ENCODE data around the gene PCBP3. TPM values are rescaled to one million over a fixed set of nuclear protein-coding genes. Genes with fewer than 3 reads are reported as not detected.
A peak's percentile ranks its signal among the peaks of the same experiment; 100 is the strongest.

PCBP3 gene
- total RNA-seq, result 1 to 10 TPM in 2 of 4 donors, under 1 TPM in 1, not detected in 1; 0.47 to 5.3 (median 1.0) TPM

DNA sequence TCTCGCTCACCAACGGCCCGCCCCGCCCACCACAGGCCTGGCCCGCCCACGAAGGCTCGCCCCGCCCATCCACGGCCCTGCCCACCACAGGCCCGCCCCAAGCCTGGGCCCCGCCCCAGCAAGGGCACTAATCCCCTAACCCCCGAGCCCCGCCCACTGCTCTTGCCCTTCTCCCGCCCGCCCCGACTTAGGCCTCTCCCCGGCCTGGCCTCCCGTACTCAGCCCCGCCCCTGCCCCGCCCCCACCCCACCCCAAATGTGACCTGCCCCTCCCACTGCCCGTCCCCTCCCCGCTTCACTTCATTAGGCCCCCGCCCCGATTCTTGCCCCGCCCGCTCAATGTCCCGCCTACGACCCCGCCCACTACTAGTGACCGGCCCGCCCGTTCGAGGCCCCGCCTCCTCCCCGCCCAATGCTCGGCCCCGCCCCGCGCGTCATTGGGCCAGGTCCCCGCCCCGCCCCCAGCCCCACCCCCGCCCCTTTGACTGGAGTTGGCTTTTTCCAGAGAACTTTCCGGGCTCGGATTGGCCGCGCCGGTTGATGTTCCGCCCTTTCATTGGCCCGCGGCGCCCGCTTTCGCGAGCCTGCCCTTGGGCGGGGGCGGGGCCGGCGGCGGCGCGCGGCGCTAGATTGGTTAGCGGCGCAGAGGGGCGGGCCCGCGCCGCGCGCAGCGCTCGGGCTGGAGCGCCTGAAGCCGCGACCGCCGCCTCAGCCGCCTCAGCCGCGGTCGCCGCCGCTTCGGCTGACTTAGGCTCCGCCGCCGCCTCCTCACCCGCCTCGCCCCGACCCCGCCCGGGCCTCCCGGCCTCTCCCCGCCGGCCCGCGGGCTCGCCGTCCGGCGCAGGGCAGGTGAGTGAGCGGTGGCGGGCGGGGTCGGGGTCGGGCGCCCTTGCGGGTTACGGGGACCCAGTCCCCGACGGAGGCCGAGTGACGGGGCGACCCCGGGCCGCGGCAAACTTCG, at the start of gene PCBP3:
TSS of gene PCBP3 (plus strand) at position 705 of the 960 bp plus-strand sequence. CDS start 206,361 bp downstream, outside the sequence.
- H3K4me1 ChIP-seq, result peaks cover 0 to 45% (median 21%) of the 10 kb centered on the region in 3 donors
- TF ChIP-seq, protein P1, sequence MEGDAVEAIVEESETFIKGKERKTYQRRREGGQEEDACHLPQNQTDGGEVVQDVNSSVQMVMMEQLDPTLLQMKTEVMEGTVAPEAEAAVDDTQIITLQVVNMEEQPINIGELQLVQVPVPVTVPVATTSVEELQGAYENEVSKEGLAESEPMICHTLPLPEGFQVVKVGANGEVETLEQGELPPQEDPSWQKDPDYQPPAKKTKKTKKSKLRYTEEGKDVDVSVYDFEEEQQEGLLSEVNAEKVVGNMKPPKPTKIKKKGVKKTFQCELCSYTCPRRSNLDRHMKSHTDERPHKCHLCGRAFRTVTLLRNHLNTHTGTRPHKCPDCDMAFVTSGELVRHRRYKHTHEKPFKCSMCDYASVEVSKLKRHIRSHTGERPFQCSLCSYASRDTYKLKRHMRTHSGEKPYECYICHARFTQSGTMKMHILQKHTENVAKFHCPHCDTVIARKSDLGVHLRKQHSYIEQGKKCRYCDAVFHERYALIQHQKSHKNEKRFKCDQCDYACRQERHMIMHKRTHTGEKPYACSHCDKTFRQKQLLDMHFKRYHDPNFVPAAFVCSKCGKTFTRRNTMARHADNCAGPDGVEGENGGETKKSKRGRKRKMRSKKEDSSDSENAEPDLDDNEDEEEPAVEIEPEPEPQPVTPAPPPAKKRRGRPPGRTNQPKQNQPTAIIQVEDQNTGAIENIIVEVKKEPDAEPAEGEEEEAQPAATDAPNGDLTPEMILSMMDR (IDR thresholded peaks at IDR 0.05), result no peak
- TF ChIP-seq POLR2A (IDR thresholded peaks at IDR 0.05), result peak in 2 of 4 donors; percentile 43 to 64
- H3K27ac ChIP-seq, result peak within 1 kb of the TSS in 3 of 4 donors; percentile 58 to 85 (median 80)
- H3K27me3 ChIP-seq, result peaks cover 0 to 91% (median 7%) of the 10 kb centered on the region in 4 donors
- H3K4me3 ChIP-seq, result peak within 1 kb of the TSS; percentile 29 to 76 (median 46)
- no peaks in the 10 kb centered on the region for H3K9me3 ChIP-seq
- no peaks in the 10 kb centered on the region for H3K36me3 ChIP-seq
- intact Hi-C loops (cut with DNase I), result no loop called here
- peak; percentile 90 for DNase-seq
- WGBS, 2 donors, result no CpG with 5 or more reads among the region's 120 CpGs

DNA sequence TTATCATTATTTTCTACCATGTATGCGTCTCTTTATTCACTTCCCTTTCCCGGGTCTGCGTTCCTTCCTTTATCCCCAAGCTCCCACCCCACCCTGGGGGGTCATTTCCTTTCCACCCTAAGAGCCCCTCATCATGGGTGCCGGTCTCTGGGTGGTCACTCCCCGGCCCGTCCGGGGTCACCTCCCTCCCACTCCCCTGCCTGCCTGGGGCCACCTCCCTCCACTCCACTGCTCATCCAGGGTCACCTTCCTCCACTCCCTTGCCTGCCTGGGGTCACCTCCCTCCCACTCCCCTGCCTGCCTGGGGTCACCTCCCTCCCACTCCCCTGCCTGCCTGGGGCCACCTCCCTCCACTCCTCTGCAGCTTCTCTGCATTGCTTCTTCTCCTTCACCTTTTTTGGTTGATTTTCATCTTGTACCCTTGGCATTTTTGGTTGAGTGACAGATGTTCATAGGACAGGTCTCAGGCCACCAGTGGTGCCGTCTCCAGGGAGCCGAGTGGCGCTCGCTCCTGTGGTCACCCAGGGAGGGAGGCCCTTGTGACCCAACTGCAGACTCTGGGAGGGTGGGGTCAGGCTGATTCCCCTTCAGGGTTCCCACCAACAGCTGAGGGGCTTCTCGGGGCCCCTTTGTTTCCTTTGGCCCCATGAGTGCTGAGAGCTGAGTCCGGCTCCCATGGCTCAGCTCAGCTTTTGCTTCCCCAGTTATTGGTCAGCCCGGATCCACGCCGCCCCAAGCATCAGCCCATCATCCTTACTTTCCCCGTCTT, 48.6 kb upstream of the PCBP3 start:
- WGBS, 2 donors, result 69 to 83% methylated on average over 12 to 16 of the region's 17 CpGs
- Histone ChIP-seq H3K4me3 (no peak overlapping the region), H3K4me1 (peaks cover 0 to 19% (median 4%) of the 10 kb centered on the region in 3 donors), H3K27ac (no peak overlapping the region), H3K9me3 (no peaks in the 10 kb centered on the region), H3K36me3 (no peaks in the 10 kb centered on the region), H3K27me3 (peaks cover 0 to 62% (median 7%) of the 10 kb centered on the region in 4 donors)
- TF ChIP-seq POLR2A (IDR thresholded peaks at IDR 0.05), result no peak
- TF ChIP-seq, protein P1 (IDR thresholded peaks at IDR 0.05), result no peak
- intact Hi-C loops (cut with DNase I), result loop anchor here (5.0 kb wide), 1 partner anchor 38 kb away; no protein-coding TSS in a partner anchor
- no peak for DNase-seq

DNA sequence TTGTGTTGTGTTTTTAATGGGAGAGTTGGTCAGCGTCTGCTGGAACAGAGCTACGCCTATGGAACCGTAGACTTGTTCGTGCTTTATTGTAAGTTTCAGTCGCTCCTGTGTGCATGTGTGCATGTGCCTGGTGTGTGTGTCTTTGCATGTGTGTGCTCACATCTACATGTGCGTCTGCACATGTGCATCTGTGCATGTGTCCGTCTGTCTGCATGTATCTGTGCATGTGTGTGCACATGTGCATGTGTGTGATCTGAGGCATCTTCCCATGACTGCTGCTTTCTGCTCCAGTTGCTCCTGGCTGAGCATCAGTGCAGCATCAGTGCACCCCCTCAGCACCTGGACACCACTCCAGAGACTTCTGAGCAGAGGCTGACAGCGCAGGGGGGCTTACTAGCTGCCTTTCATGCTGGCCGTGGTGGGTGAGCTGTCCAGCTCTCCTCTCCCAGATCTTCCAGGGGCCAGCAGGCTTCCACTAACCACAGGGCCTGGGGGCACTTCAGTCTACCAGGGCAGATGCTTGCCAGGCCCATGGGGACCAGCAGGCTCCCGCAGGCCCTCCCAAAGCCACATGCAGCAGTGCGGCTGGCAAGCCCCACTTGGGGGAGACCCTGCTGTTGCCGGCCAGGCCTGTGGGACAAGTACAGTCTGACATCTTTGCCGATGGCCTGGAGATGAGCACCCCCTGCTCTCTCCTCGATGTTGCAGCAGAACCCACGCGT, 47.8 kb upstream of the PCBP3 start:
- no peak for DNase-seq
- H3K36me3 ChIP-seq, result no peaks in the 10 kb centered on the region
- WGBS, 2 donors, result 83 to 89% methylated on average over 10 to 11 of the region's 16 CpGs
- H3K4me1 ChIP-seq, result peaks cover 0 to 11% (median 0%) of the 10 kb centered on the region in 3 donors
- no peaks in the 10 kb centered on the region for H3K9me3 ChIP-seq
- H3K27me3 ChIP-seq, result peaks cover 0 to 54% (median 4%) of the 10 kb centered on the region in 4 donors
- H3K27ac ChIP-seq, result no peak overlapping the region
- TF ChIP-seq POLR2A (IDR thresholded peaks at IDR 0.05), result no peak
- intact Hi-C loops (cut with DNase I), result loop anchor here (5.0 kb wide), 1 partner anchor 38 kb away; no protein-coding TSS in a partner anchor
- no peak overlapping the region for H3K4me3 ChIP-seq

DNA sequence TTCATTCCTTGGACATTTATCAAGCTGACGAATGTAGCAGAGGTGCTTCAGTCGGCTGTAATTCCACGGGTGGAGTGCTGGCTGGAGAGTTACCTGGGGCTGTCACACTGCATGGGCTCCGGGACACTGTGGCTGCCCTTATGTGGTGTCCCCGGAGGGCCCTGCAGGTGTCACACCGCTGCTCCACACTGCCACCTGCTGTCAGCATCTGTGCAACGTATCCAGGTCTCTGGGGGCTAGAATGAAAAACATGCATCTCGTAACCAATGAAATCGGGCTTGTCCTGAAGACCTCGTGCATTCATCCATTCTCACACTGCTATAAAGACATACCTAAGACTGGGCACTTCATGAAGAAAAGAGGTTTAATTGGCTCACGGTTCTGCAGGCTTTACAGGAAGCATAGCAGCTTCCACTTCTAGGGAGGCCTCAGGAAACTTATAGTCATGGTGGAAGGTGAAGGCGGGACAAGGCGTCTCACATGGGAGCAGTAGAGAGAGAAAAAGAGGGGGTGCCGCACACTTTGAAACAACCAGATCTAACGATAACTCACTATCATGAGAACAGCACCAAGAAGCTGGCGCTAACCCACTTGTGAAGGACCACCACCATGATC, 46.7 kb upstream of the PCBP3 start:
- WGBS, 2 donors, result 36 to 64% methylated on average over 8 to 13 of the region's 16 CpGs
- Histone ChIP-seq H3K27me3 (peaks cover 0 to 43% (median 2%) of the 10 kb centered on the region in 4 donors), H3K27ac (no peak overlapping the region), H3K4me3 (no peak overlapping the region), H3K9me3 (no peaks in the 10 kb centered on the region), H3K36me3 (no peaks in the 10 kb centered on the region), H3K4me1 (peaks cover 0 to 6% (median 0%) of the 10 kb centered on the region in 3 donors)
- intact Hi-C loops (cut with DNase I), result loop anchor here (5.0 kb wide), 1 partner anchor 40 kb away; no protein-coding TSS in a partner anchor
- TF ChIP-seq, protein P1 (IDR thresholded peaks at IDR 0.05), result peak; percentile 59 to 86 (median 78)
- no peak for TF ChIP-seq POLR2A (IDR thresholded peaks at IDR 0.05)
- DNase-seq, result no peak
